Measurements from ENCODE around the gene CASKIN1.

CASKIN1 gene

GRCh38 chr16:2174396-2175131 lies 21.8 kb downstream of the CASKIN1 start:
- no peak for DNase-seq (ENCODE audit: low spot score)

- DNase-seq (ENCODE audit: low spot score) = no peak
Measured at GRCh38 chr16:2173916-2174315, 22.5 kb downstream of the CASKIN1 start.

GRCh38 chr16:2173366-2173765 lies 23.0 kb downstream of the CASKIN1 start:
- DNase-seq (ENCODE audit: low spot score) = no peak

- DNase-seq (ENCODE audit: low spot score) = no peak
Measured at GRCh38 chr16:2172688-2173335, 23.6 kb downstream of the CASKIN1 start.

- no peak for DNase-seq (ENCODE audit: low spot score)
Measured at GRCh38 chr16:2171601-2172178, 24.7 kb downstream of the CASKIN1 start.

GRCh38 chr16:2170587-2171435 lies 25.6 kb downstream of the CASKIN1 start:
- no peak for DNase-seq (ENCODE audit: low spot score)

- DNase-seq (ENCODE audit: low spot score) = no peak
Measured at GRCh38 chr16:2170080-2170479, 26.3 kb downstream of the CASKIN1 start.

GRCh38 chr16:2167068-2167638 lies 29.3 kb downstream of the CASKIN1 start:
- DNase-seq (ENCODE audit: low spot score) = no peak

- no peak for DNase-seq (ENCODE audit: low spot score)
Measured at GRCh38 chr16:2166263-2167067, 29.9 kb downstream of the CASKIN1 start.

GRCh38 chr16:2165861-2166260 lies 30.5 kb downstream of the CASKIN1 start:
- no peak for DNase-seq (ENCODE audit: low spot score)

GRCh38 chr16:2163211-2163881 lies 33.1 kb downstream of the CASKIN1 start:
- peak; percentile 95 for DNase-seq (ENCODE audit: low spot score)

GRCh38 chr16:2162676-2163118 lies 33.7 kb downstream of the CASKIN1 start:
- DNase-seq (ENCODE audit: low spot score) = peak; percentile 71

- no peak for DNase-seq (ENCODE audit: low spot score)
Measured at GRCh38 chr16:2161911-2162310, 34.5 kb downstream of the CASKIN1 start.

- DNase-seq (ENCODE audit: low spot score) = no peak
Measured at GRCh38 chr16:2160915-2161551, 35.4 kb downstream of the CASKIN1 start.

- DNase-seq (ENCODE audit: low spot score) = no peak
Measured at GRCh38 chr16:2159175-2159838, 37.1 kb downstream of the CASKIN1 start.

GRCh38 chr16:2158262-2158638 lies 38.2 kb downstream of the CASKIN1 start:
- no peak for DNase-seq (ENCODE audit: low spot score)

- DNase-seq (ENCODE audit: low spot score) = peak; percentile 27
Measured at GRCh38 chr16:2157480-2158261, 38.7 kb downstream of the CASKIN1 start.

GRCh38 chr16:2156849-2157224 lies 39.6 kb downstream of the CASKIN1 start:
- no peak for DNase-seq (ENCODE audit: low spot score)

All from SW480 (cell line).